ENCODE results near the gene USHBP1. TPM values are rescaled to one million over a fixed set of nuclear protein-coding genes. Genes with fewer than 3 reads are reported as not detected.
"Not testable (repeated sequence)": the region's sequence is repeated elsewhere in the genome, so short reads cannot be mapped to it uniquely, and the experiment has no call there.

The USHBP1 gene
- total RNA-seq, 1 donor from 2014 or later: not detected

DNA sequence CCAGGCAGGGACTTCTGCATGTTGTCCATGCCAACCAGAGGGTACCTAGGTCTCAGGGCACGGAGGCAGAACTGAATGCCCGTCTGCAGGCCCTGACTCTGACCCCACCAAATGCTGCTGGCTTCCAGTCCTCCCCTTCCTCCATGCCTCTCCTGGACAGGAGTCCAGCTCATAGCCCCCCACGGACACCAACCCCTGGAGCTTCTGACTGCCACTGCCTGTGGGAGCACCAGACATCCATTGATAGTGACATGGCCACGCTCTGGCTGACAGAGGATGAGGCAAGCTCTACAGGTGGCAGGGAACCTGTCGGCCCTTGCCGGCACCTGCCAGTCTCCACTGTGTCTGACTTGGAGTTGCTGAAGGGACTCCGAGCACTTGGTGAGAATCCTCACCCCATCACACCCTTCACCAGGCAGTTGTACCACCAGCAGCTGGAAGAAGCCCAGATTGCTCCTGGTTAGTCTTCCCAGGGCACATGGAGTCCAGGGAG lies 19.0 kb upstream of the USHBP1 start:
- TF ChIP-seq, protein P1, sequence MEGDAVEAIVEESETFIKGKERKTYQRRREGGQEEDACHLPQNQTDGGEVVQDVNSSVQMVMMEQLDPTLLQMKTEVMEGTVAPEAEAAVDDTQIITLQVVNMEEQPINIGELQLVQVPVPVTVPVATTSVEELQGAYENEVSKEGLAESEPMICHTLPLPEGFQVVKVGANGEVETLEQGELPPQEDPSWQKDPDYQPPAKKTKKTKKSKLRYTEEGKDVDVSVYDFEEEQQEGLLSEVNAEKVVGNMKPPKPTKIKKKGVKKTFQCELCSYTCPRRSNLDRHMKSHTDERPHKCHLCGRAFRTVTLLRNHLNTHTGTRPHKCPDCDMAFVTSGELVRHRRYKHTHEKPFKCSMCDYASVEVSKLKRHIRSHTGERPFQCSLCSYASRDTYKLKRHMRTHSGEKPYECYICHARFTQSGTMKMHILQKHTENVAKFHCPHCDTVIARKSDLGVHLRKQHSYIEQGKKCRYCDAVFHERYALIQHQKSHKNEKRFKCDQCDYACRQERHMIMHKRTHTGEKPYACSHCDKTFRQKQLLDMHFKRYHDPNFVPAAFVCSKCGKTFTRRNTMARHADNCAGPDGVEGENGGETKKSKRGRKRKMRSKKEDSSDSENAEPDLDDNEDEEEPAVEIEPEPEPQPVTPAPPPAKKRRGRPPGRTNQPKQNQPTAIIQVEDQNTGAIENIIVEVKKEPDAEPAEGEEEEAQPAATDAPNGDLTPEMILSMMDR (IDR thresholded peaks at IDR 0.05; ENCODE audit: unreplicated experiment): no peak
- Mint-ChIP-seq H3K27ac (no peak overlapping the region), H3K4me3 (no peak overlapping the region)

DNA sequence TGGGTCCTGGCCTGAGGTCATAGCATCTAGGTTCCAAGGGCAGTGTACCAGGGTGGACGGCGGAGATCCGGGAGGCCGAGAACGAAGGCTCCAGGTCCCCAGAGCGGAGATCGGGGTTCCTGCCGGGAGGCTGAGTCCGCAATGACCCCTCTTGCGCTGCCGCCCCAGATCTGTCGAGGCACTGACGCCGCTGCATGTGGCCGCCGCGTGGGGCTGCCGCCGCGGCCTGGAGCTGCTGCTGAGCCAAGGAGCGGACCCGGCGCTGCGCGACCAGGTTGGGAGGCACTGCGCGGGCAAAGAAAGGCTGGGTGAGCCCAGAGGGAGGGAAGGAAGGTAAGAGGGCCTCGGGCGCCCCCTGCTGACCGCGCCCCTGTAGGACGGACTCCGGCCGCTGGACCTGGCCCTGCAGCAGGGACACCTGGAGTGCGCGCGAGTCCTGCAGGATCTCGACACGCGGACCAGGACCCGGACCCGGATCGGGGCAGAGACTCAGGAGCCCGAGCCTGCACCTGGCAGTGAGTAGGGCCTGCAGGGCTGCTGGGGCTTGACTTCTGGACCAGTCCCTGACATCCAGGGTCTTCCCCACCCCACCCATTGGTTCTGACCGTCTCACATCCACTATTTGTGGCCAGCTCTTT lies 18.1 kb upstream of the USHBP1 start:
- no peak overlapping the region for H3K27ac Mint-ChIP-seq
- peaks cover 3% of the 10 kb centered on the region for H3K36me3 Mint-ChIP-seq
- peaks cover 11% of the 10 kb centered on the region for H3K27me3 Mint-ChIP-seq (ENCODE audit: low read depth)
- peak; percentile 75 to 89 for DNase-seq (ENCODE audit: low spot score in 2 of 2, unreplicated experiment in 2 of 2)
- no peaks in the 10 kb centered on the region for H3K9me3 Mint-ChIP-seq
- H3K4me3 Mint-ChIP-seq: peak overlapping the region; percentile 59
- TF ChIP-seq, protein P1 (IDR thresholded peaks at IDR 0.05; ENCODE audit: unreplicated experiment): peak; percentile 93
- peaks cover 2% of the 10 kb centered on the region for H3K4me1 Mint-ChIP-seq

More for the DNA sequence above, 19.0 kb upstream of the USHBP1 start:
- Mint-ChIP-seq H3K9me3 (no peaks in the 10 kb centered on the region), H3K36me3 (peaks cover 2% of the 10 kb centered on the region), H3K4me1 (peaks cover 2% of the 10 kb centered on the region), H3K27me3 (ENCODE audit: low read depth) (peaks cover 11% of the 10 kb centered on the region)
- DNase-seq (ENCODE audit: low spot score in 2 of 2, unreplicated experiment in 2 of 2): no peak

DNA sequence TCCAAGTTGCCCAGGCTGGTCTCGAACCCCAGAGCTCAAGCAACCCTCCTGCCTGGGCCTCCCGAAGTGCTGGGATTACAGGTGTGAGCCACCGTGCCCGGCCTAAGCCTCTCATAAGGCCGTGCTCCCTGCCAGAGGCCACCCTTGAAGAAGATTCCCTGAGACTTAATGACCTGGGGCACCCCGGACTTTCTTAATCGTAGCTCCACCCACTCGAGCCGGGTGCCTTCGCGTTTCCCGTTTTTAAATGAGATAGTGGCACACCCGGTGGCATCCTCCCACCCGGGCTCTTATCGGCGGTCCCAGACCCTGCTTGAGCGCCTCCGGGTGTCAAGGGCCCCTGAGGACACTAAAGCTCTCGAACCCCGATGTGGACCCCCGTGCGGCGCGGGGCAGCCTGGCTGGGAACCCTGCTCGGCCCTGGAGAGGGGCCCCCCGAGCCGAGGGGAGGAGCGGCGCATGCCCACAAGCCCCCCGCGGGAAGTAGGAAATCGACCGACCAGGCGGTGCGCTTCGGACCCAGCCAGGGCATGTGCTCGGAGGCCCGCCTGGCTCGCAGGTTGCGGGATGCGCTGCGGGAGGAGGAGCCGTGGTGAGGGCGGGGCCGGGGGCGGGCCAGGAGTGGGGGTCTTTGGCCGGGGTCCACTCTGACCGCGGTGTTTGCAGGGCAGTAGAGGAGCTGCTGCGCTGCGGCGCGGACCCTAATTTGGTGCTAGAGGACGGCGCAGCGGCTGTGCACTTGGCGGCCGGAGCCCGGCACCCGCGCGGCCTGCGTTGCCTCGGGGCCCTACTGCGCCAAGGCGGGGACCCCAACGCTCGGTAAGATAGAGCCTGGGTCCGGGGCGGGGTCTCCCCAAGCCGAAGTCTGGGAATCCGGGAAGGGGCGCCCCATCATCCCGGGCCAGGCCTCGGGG lies 17.1 kb upstream of the USHBP1 start, which contains the start of gene ANKLE1:
TSS of gene ANKLE1 (plus strand) at position 511 of the 914 bp plus-strand sequence. CDS start at position 531, 20 bp downstream.
- H3K27me3 Mint-ChIP-seq (ENCODE audit: low read depth): peaks cover 11% of the 10 kb centered on the region
- H3K4me3 Mint-ChIP-seq: peak within 1 kb of the TSS; percentile 59
- no peak within 1 kb of the TSS for H3K27ac Mint-ChIP-seq
- peaks cover 2% of the 10 kb centered on the region for H3K4me1 Mint-ChIP-seq
- TF ChIP-seq, protein P1 (IDR thresholded peaks at IDR 0.05; ENCODE audit: unreplicated experiment): no peak
- DNase-seq (ENCODE audit: low spot score in 2 of 2, unreplicated experiment in 2 of 2): peak in 1 of 2 experiments; percentile 52
- no peaks in the 10 kb centered on the region for H3K9me3 Mint-ChIP-seq
- H3K36me3 Mint-ChIP-seq: peaks cover 10% of the 10 kb centered on the region

DNA sequence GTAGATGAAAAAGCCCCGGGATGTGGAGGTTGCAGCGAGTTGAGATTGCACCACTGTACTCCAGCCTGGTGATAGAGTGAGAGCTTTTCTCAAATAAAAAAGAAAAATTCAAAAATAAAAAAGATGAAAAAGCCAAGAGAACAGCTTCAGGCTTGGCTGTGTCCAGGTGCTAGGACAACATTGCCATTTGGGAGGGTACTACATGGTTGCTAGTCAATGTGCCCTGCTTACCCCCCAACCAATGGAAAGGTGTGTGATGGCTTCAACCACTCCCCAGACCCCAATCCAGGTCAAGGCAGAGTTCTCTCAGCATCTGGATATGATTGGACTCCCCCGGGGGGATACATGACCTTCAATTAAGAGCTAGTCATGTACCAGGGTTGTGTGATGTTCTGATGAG lies 14.9 kb upstream of the USHBP1 start:
- H3K4me1 Mint-ChIP-seq: peaks cover 2% of the 10 kb centered on the region
- H3K4me3 Mint-ChIP-seq: no peak overlapping the region
- DNase-seq (ENCODE audit: low spot score in 2 of 2, unreplicated experiment in 2 of 2): no peak
- H3K9me3 Mint-ChIP-seq: no peaks in the 10 kb centered on the region
- peaks cover 11% of the 10 kb centered on the region for H3K27me3 Mint-ChIP-seq (ENCODE audit: low read depth)
- H3K36me3 Mint-ChIP-seq: peaks cover 23% of the 10 kb centered on the region
- peak overlapping the region; percentile 4 for H3K27ac Mint-ChIP-seq
- TF ChIP-seq, protein P1 (IDR thresholded peaks at IDR 0.05; ENCODE audit: unreplicated experiment): no peak

DNA sequence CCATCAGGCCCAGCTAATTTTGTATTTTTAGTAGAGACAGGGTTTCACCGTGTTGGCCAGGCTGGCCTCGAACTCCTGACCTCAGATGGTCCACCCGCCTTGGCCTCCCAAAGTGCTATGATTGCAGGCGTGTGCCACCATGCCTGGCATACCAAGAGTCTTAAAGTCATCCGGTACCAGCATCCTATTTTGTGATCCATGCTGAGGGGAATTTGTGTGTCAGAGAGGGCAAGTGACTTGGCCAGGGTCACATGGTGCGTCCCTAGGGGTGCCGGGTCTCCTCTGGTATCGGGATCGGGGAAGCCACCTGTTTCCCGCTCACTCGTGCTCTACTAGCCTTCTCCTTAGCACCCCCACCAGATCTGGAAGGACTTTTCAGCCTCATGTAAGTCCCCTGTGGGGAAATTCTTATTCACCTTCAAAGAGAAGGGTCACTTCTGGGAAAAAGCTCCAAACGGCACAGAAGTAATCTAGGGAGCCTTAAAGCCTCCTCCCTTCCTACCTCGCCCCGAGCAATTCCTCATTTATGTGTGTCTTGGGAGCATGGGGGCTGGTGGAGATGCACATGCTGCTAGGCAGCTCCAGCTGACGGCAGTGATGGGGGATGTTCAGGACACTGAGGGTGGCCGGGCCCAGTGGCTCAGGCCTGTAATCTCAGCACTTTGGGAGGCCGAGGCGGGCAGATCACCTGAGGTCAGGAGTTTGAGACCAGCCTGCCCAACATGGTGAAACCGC lies 11.1 kb upstream of the USHBP1 start:
- H3K4me3 Mint-ChIP-seq: no peak overlapping the region
- H3K27me3 Mint-ChIP-seq (ENCODE audit: low read depth): no peaks in the 10 kb centered on the region
- TF ChIP-seq, protein P1 (IDR thresholded peaks at IDR 0.05; ENCODE audit: unreplicated experiment): no peak
- H3K36me3 Mint-ChIP-seq: peaks cover 32% of the 10 kb centered on the region
- H3K27ac Mint-ChIP-seq: no peak overlapping the region
- H3K4me1 Mint-ChIP-seq: no peaks in the 10 kb centered on the region
- no peak for DNase-seq (ENCODE audit: low spot score in 2 of 2, unreplicated experiment in 2 of 2)
- no peaks in the 10 kb centered on the region for H3K9me3 Mint-ChIP-seq

DNA sequence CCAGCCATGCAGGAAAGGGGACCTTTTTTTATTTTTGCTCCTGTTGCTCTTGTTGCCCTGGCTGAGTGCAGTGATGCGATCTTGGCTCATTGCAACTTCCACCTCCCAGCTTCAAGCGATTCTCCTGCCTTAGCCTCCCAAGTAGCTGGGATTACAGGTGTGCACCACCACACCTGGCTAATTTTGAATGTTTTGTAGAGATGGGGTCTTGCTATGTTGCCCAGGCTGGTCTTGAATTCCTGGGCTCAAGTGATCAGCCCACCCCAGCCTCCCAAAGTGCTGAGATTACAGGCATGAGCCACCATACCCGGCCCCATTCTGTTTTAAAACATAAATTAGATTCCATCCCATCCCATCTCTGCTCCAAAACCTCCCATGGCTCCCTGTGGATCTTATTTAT lies 10.3 kb upstream of the USHBP1 start:
- not testable (repeated sequence) for DNase-seq (ENCODE audit: low spot score in 2 of 2, unreplicated experiment in 2 of 2); H3K4me3 Mint-ChIP-seq; H3K4me1 Mint-ChIP-seq; H3K27ac Mint-ChIP-seq; H3K9me3 Mint-ChIP-seq; H3K27me3 Mint-ChIP-seq (ENCODE audit: low read depth)
- peaks cover 36% of the 10 kb centered on the region for H3K36me3 Mint-ChIP-seq

Measured in mesothelial cell of epicardium (in vitro differentiated cells).